ENCODE measurements around the gene KDM4C. TPM values are rescaled to one million over a fixed set of nuclear protein-coding genes. Genes with fewer than 3 reads are reported as not detected.

The KDM4C gene
- total and polyA plus RNA-seq, 2 of the 8 experiments (the other 6 are each of a cell fraction or from before 2014, with no cell fraction given), result 13.0 to 26.1 TPM

- Histone ChIP-seq H2BK12ac (ENCODE audit: low read depth, low read length) (no peak overlapping the region), H4K8ac (ENCODE audit: extremely low read depth, insufficient read depth, low read length) (no peak overlapping the region), H3K79me2 (ENCODE audit: control insufficient read depth in 1 of 2, insufficient read depth in 2 of 2, low read length in 2 of 2) (no peaks in the 10 kb centered on the region), H3K56ac (replicated peaks; ENCODE audit: insufficient read length, low read depth, low read length) (no peak overlapping the region), H4K91ac (replicated peaks; ENCODE audit: insufficient read length, low read length) (no peak overlapping the region), H3K18ac (ENCODE audit: extremely low read depth, low read length) (no peak overlapping the region), H3K79me1 (ENCODE audit: low read depth, low read length) (peaks cover 2% of the 10 kb centered on the region; the same call in 1 of the 2 replicates), H3K4me2 (ENCODE audit: insufficient read depth in 1 of 2, low read depth in 2 of 2, low read length in 2 of 2) (no peak overlapping the region), H3K27me3 (replicated peaks in 1 of 4; ENCODE audit: control insufficient read depth in 3 of 4, extremely low read depth in 1 of 4, insufficient read depth in 3 of 4, low read length in 3 of 4) (no peaks in the 10 kb centered on the region), H3K14ac (ENCODE audit: insufficient read length) (no peak overlapping the region), H3K9ac (replicated peaks in 1 of 4; ENCODE audit: extremely low read depth in 1 of 4, low read depth in 3 of 4, low read length in 3 of 4) (no peak overlapping the region), H3K36me3 (ENCODE audit: control insufficient read depth in 2 of 4, insufficient read depth in 4 of 4, low read length in 3 of 4) (no peaks in the 10 kb centered on the region), H3K4ac (replicated peaks; ENCODE audit: insufficient read length, low read depth, low read length) (no peak overlapping the region), H3K23ac (ENCODE audit: insufficient read length) (no peak overlapping the region), H4K5ac (ENCODE audit: insufficient read length, low read depth, low read length) (no peak overlapping the region), H3K9me3 (ENCODE audit: insufficient read depth in 2 of 2, low read depth in 1 of 2, low read length in 1 of 2) (no peaks in the 10 kb centered on the region), H2AFZ (ENCODE audit: low read length) (no peak overlapping the region), H3K4me3 (ENCODE audit: extremely low read depth in 1 of 4, insufficient read depth in 2 of 4, low read depth in 3 of 4, low read length in 4 of 4) (no peak overlapping the region), H2BK120ac (replicated peaks; ENCODE audit: low read depth, low read length) (no peak overlapping the region), H2AK5ac (ENCODE audit: low read depth, low read length) (no peak overlapping the region), H3K27ac (ENCODE audit: low read depth, low read length) (no peak overlapping the region), H2BK5ac (ENCODE audit: low read depth, low read length) (no peak overlapping the region), H2BK15ac (ENCODE audit: low read length) (no peak overlapping the region), H2BK20ac (ENCODE audit: low read length) (no peak overlapping the region), H4K20me1 (replicated peaks in 1 of 2; ENCODE audit: control insufficient read depth in 1 of 2, insufficient read depth in 2 of 2, low read length in 2 of 2) (no peaks in the 10 kb centered on the region), H3K23me2 (ENCODE audit: low read depth, low read length) (no peaks in the 10 kb centered on the region), H3K4me1 (replicated peaks in 1 of 4; ENCODE audit: control insufficient read depth in 3 of 4, insufficient read depth in 4 of 4, low read length in 3 of 4) (peaks cover 0 to 3% (median 0%) of the 10 kb centered on the region in 4 experiments; a peak in 1 of 7 replicates)
- FAIRE-seq (no peak), DNase-seq (ENCODE audit: low read depth in 1 of 2, low spot score in 2 of 2) (no peak)
- ChIA-PET POLR2A (ENCODE audit: partially characterized antibody) (no interaction called here), CTCF (ENCODE audit: partially characterized antibody) (interaction anchor here (1.1 to 2.5 kb wide), 3 partner anchors 12 to 212 kb away, joined by 3 to 8 read pairs (median 6); no protein-coding TSS in a partner anchor)
- WGBS, 2 experiments (ENCODE audit: extremely low coverage in 1 of 2, insufficient coverage in 1 of 2, insufficient read length in 1 of 2, insufficient replicate concordance in 2 of 2, low coverage in 1 of 2, low lambda C conversion rate in 2 of 2, missing lambda C conversion rate in 1 of 2), result 89% methylated on average over 13 of the region's 13 CpGs; no CpG with 5 or more reads in 1 of the 2 experiments
- no peak for TF ChIP-seq JUND (IDR thresholded peaks at IDR 0.05; ENCODE audit: low read length)
- no peak for TF ChIP-seq HDAC2 (IDR thresholded peaks at IDR 0.05; ENCODE audit: borderline replicate concordance in 1 of 2, low read depth in 2 of 2, low read length in 2 of 2)
- TF ChIP-seq SRF (IDR thresholded peaks at IDR 0.05; ENCODE audit: low read depth, low read length), result no peak
- no peak for TF ChIP-seq EGR1 (IDR thresholded peaks at IDR 0.05; ENCODE audit: borderline replicate concordance, low read depth, low read length)
- TF ChIP-seq GTF2F1 (IDR thresholded peaks at IDR 0.05; ENCODE audit: borderline replicate concordance, low read depth, low read length), result no peak
- TF ChIP-seq POU5F1 (IDR thresholded peaks at IDR 0.05; ENCODE audit: low read depth, low read length), result no peak
Observed at GRCh38 chr9:7149258-7149657, 391.5 kb downstream of the KDM4C start.

Measured in H1 (cell line).